Right atrium auricular region (tissue), 2 donors: ENCODE measurements around the gene AGTR1. TPM values are rescaled to one million over a fixed set of nuclear protein-coding genes. Genes with fewer than 3 reads are reported as not detected.

Experiments used
- DNase-seq: peaks from one replicate; pipeline ENCODE4 v3.0.0-alpha.2; 2019; ENCODE audit warnings: low spot score
- H3K27ac ChIP-seq, 2 donors: fragments of 200-600 bp; sonication (generic); 1 replicate in 1 of 2; 2 replicates in 1 of 2; pipeline ENCODE4 v1.5.1; 2016 to 2019
- H3K27me3 ChIP-seq, 2 donors: fragments of 200-600 bp; sonication (generic); one replicate each; pipeline versions ENCODE4 v1.5.1 to v1.6.0; 2017 to 2019
- H3K36me3 ChIP-seq: fragments of 200-600 bp; sonication (generic); one replicate; pipeline ENCODE4 v1.5.1; 2016
- H3K4me1 ChIP-seq, 2 donors: fragments of 200-600 bp; sonication (generic); one replicate each; pipeline versions ENCODE4 v1.5.1 to v1.6.0; 2017 to 2019
- H3K4me3 ChIP-seq, 2 donors: fragments of 200-600 bp; sonication (generic); 1 replicate in 1 of 2; 2 replicates in 1 of 2; pipeline ENCODE4 v1.5.1; 2017 to 2019; ENCODE audit warnings: mild to moderate bottlenecking in 1 of 2, moderate library complexity in 1 of 2
- H3K9me3 ChIP-seq, 2 donors: fragments of 200-600 bp; sonication (generic); one replicate each; pipeline ENCODE4 v1.5.1; 2019
- total RNA-seq, 2 donors: library from RNA; depleted of rRNA; stranded (reverse); fragments of >200 nt; gene quantifications; one replicate each; pipeline ENCODE4 v1.1.0, GENCODE V29; 2016
- TF ChIP-seq, protein P1 (sequence below), 2 donors: fragments of 200-600 bp; sonication (generic); IDR thresholded peaks; one replicate each; pipeline ENCODE4 v1.5.1; 2019; ENCODE audit warnings: antibody characterized with exemption in 2 of 2

AGTR1 gene
- total RNA-seq, 2 donors from 2014 or later, result 22.6 to 35.2 TPM

DNA sequence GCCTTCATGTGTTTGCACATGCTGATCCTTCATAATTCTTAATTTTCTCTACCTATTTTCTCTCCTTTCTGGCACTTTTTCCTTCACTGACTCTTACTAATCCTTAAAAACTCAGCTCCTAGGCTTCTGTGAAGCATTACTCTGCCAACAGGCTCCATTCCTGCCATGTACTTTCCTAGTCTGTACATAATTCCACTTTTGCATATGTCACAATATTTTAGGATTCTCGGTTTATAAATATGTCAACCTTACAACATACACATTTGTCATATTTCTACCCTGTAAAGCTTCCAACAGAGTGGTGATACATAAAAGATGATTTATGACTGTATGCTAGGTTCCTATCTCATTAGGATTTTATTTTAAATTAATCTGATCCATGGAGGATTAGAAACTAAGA is 38.2 kb upstream of the AGTR1 start:
- no peaks in the 10 kb centered on the region for H3K36me3 ChIP-seq
- no peak overlapping the region for H3K4me3 ChIP-seq
- H3K9me3 ChIP-seq, result no peaks in the 10 kb centered on the region
- TF ChIP-seq, protein P1, sequence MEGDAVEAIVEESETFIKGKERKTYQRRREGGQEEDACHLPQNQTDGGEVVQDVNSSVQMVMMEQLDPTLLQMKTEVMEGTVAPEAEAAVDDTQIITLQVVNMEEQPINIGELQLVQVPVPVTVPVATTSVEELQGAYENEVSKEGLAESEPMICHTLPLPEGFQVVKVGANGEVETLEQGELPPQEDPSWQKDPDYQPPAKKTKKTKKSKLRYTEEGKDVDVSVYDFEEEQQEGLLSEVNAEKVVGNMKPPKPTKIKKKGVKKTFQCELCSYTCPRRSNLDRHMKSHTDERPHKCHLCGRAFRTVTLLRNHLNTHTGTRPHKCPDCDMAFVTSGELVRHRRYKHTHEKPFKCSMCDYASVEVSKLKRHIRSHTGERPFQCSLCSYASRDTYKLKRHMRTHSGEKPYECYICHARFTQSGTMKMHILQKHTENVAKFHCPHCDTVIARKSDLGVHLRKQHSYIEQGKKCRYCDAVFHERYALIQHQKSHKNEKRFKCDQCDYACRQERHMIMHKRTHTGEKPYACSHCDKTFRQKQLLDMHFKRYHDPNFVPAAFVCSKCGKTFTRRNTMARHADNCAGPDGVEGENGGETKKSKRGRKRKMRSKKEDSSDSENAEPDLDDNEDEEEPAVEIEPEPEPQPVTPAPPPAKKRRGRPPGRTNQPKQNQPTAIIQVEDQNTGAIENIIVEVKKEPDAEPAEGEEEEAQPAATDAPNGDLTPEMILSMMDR (IDR thresholded peaks at IDR 0.05), result no peak
- H3K27me3 ChIP-seq, result no peaks in the 10 kb centered on the region
- H3K27ac ChIP-seq, result no peak overlapping the region
- DNase-seq, result no peak
- no peaks in the 10 kb centered on the region for H3K4me1 ChIP-seq

GRCh38 chr3:148680289-148680688 is 17.4 kb upstream of the AGTR1 start:
- Histone ChIP-seq H3K9me3 (no peaks in the 10 kb centered on the region), H3K27ac (no peak overlapping the region)
- no peak for DNase-seq

DNA sequence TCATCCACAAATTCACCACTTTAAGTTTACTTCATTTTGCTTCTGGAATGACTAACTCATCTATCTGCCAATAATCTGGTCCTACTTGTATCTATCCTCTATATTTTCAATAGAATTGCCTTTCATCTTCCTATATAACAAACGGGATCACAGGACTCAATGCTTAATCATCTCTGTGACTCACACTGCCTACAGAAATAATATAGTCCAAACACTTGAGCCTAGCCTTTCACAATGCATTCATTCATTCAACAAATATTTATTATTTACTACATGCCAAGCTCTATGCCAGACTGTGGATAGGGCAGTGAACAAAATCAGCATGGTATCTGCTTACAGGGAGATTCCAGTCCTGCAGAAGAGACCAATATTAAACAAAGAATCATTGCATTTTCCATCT is 16.6 kb upstream of the AGTR1 start:
- no peaks in the 10 kb centered on the region for H3K9me3 ChIP-seq
- no peak for DNase-seq
- H3K36me3 ChIP-seq, result no peaks in the 10 kb centered on the region
- no peaks in the 10 kb centered on the region for H3K4me1 ChIP-seq
- no peaks in the 10 kb centered on the region for H3K27me3 ChIP-seq
- no peak overlapping the region for H3K4me3 ChIP-seq
- TF ChIP-seq, protein P1 (IDR thresholded peaks at IDR 0.05), result no peak
- H3K27ac ChIP-seq, result no peak overlapping the region

More at GRCh38 chr3:148680289-148680688, 17.4 kb upstream of the AGTR1 start:
- TF ChIP-seq, protein P1 (IDR thresholded peaks at IDR 0.05), result no peak
- H3K4me3 ChIP-seq, result no peak overlapping the region
- no peaks in the 10 kb centered on the region for H3K27me3 ChIP-seq
- H3K4me1 ChIP-seq, result no peaks in the 10 kb centered on the region
- no peaks in the 10 kb centered on the region for H3K36me3 ChIP-seq

DNA sequence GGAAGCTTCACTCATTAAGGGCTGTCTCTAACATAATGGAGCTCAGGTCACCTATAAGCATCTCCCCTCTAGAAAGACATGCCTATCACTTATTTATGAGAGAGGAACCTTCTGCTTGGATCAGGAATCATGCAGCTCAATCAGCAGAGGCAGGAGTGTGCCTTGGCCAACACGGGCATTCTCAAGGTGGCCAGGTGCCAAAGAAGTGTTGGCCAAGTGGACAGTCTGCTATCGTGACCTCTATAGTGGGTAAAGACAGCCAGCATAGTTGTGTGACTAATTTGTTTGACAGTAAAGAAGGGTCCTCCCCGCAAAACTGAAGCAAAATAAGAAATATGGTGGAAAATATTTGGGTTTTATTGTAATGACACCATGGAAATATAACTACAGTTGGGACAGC is 14.7 kb upstream of the AGTR1 start:
- no peak overlapping the region for H3K4me3 ChIP-seq
- no peaks in the 10 kb centered on the region for H3K27me3 ChIP-seq
- TF ChIP-seq, protein P1 (IDR thresholded peaks at IDR 0.05), result no peak
- H3K4me1 ChIP-seq, result no peaks in the 10 kb centered on the region
- H3K27ac ChIP-seq, result no peak overlapping the region
- H3K9me3 ChIP-seq, result no peaks in the 10 kb centered on the region
- H3K36me3 ChIP-seq, result no peaks in the 10 kb centered on the region
- no peak for DNase-seq

DNA sequence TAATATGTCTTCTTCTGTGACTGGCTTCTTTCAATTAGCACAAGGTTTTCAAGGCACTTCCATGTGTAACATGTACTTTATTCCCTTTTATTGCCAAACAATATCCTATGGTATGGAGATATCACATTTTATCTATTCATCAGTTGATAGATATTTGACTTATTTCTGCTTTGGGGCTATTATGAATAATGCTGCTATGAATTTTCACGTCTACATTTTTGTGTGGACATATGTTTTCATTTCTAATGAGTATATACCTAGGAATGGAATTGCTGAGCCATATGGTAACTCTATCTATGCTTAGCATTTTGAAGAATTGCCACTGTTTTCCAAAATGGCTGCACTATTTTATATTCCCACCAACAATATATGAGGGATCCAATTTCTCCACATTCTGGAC is 3.6 kb upstream of the AGTR1 start:
- Histone ChIP-seq H3K4me1 (no peaks in the 10 kb centered on the region), H3K4me3 (no peak overlapping the region), H3K27ac (no peak overlapping the region), H3K36me3 (no peaks in the 10 kb centered on the region), H3K27me3 (no peaks in the 10 kb centered on the region), H3K9me3 (no peaks in the 10 kb centered on the region)
- TF ChIP-seq, protein P1 (IDR thresholded peaks at IDR 0.05), result no peak
- DNase-seq, result no peak

- Histone ChIP-seq H3K36me3 (no peaks in the 10 kb centered on the region), H3K27ac (peak overlapping the region; percentile 73 to 84), H3K27me3 (no peaks in the 10 kb centered on the region), H3K4me1 (no peaks in the 10 kb centered on the region), H3K9me3 (no peaks in the 10 kb centered on the region), H3K4me3 (peak overlapping the region; percentile 65 to 73)
- TF ChIP-seq, protein P1 (IDR thresholded peaks at IDR 0.05), result peak in 1 of 2 donors; percentile 24
- DNase-seq, result no peak
Observed at GRCh38 chr3:148698190-148698810, 597 bp downstream of the AGTR1 start.
